Testis (tissue), 2 donors: ENCODE data around the gene MCC.

Experiments used
- POLR2A ChIP-seq: fragments of 450-650 bp; IDR thresholded peaks from one replicate; pipeline ENCODE4 v1.6.1; 2017; ENCODE audit warnings: antibody characterized with exemption, mild to moderate bottlenecking, moderate library complexity
- TF ChIP-seq, protein P1 (sequence below), 3 experiments: fragments of 450-650 bp in 2 of 3; fragments of 200-600 bp in 1 of 3; sonication (generic) in 1 of 3; IDR thresholded peaks; one replicate each; pipeline ENCODE4 v1.5.1; 2016 to 2019; ENCODE audit warnings: antibody characterized with exemption in 3 of 3, mild to moderate bottlenecking in 2 of 3, moderate library complexity in 1 of 3

DNA sequence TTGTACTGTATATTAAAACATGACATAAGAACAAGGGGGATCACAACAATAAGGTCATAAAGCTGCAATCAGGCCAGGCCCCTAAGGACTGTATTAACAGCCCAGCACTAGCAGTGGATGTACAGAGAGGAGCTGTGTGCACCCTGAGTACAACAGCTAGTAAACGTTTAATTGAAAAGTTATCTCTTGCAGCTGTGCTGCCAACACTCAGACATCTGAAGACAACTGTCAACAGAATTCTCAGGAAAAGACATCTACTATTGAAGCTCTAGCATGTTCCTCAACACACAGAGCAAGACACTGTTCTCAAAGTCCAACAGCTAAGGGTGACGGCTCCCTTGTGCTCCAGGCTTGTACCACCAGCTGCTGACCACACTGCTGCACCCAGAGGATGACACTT is 312.1 kb downstream of the MCC start:
- TF ChIP-seq, protein P1, sequence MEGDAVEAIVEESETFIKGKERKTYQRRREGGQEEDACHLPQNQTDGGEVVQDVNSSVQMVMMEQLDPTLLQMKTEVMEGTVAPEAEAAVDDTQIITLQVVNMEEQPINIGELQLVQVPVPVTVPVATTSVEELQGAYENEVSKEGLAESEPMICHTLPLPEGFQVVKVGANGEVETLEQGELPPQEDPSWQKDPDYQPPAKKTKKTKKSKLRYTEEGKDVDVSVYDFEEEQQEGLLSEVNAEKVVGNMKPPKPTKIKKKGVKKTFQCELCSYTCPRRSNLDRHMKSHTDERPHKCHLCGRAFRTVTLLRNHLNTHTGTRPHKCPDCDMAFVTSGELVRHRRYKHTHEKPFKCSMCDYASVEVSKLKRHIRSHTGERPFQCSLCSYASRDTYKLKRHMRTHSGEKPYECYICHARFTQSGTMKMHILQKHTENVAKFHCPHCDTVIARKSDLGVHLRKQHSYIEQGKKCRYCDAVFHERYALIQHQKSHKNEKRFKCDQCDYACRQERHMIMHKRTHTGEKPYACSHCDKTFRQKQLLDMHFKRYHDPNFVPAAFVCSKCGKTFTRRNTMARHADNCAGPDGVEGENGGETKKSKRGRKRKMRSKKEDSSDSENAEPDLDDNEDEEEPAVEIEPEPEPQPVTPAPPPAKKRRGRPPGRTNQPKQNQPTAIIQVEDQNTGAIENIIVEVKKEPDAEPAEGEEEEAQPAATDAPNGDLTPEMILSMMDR (IDR thresholded peaks at IDR 0.05), result no peak
- TF ChIP-seq POLR2A, result no peak
